ENCODE measurements around the gene TMEM26. TPM values are rescaled to one million over a fixed set of nuclear protein-coding genes. Genes with fewer than 3 reads are reported as not detected.
"Not testable (repeated sequence)": the region's sequence is repeated elsewhere in the genome, so short reads cannot be mapped to it uniquely, and the experiment has no call there.

The TMEM26 gene
- total RNA-seq, 4 donors from 2014 or later, result 0.03 to 0.07 TPM; not detected in 2

DNA sequence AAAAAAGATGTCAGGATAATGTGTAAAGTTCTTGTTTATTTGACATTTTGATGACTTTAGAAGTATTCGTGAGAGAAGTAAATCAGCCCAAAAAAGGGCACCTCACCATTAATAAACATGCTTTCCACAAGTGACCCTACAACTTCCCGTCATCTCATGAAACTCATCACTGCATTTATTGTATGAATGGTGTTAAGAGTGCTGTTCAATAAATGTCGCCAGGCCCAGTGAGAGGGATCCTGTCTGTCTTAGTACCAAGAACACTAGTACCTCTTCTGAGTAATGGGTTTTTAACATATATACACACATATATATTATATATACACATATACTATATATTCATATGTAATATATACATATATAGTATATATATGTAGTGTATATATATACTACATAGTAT is 61.9 kb downstream of the TMEM26 start:
- no peak overlapping the region for H3K4me3 ChIP-seq (ENCODE audit: low read depth, poor library complexity, severe bottlenecking)
- DNase-seq (ENCODE audit: low spot score in 2 of 2), result no peak
- WGBS, 2 donors, result 72 to 79% methylated on average over 3 of the region's 3 CpGs
- intact Hi-C loops (cut with DNase I; ENCODE audit: low total_unique reads), result no loop called here
- TF ChIP-seq, protein P1, sequence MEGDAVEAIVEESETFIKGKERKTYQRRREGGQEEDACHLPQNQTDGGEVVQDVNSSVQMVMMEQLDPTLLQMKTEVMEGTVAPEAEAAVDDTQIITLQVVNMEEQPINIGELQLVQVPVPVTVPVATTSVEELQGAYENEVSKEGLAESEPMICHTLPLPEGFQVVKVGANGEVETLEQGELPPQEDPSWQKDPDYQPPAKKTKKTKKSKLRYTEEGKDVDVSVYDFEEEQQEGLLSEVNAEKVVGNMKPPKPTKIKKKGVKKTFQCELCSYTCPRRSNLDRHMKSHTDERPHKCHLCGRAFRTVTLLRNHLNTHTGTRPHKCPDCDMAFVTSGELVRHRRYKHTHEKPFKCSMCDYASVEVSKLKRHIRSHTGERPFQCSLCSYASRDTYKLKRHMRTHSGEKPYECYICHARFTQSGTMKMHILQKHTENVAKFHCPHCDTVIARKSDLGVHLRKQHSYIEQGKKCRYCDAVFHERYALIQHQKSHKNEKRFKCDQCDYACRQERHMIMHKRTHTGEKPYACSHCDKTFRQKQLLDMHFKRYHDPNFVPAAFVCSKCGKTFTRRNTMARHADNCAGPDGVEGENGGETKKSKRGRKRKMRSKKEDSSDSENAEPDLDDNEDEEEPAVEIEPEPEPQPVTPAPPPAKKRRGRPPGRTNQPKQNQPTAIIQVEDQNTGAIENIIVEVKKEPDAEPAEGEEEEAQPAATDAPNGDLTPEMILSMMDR (IDR thresholded peaks at IDR 0.05), result no peak
- no peak for TF ChIP-seq POLR2A (IDR thresholded peaks at IDR 0.05)

GRCh38 chr10:61390851-61391250 is 62.3 kb downstream of the TMEM26 start:
- H3K4me3 ChIP-seq (ENCODE audit: low read depth, poor library complexity, severe bottlenecking), result no peak overlapping the region
- TF ChIP-seq POLR2A (IDR thresholded peaks at IDR 0.05), result no peak
- TF ChIP-seq, protein P1 (IDR thresholded peaks at IDR 0.05), result no peak
- no peak for DNase-seq (ENCODE audit: low spot score in 2 of 2)
- intact Hi-C loops (cut with DNase I; ENCODE audit: low total_unique reads), result no loop called here
- 64 to 66% methylated on average over 4 of the region's 4 CpGs for whole genome bisulfite sequencing, 2 donors

- no peak for TF ChIP-seq POLR2A (IDR thresholded peaks at IDR 0.05)
- TF ChIP-seq, protein P1 (IDR thresholded peaks at IDR 0.05), result no peak
- H3K4me3 ChIP-seq (ENCODE audit: low read depth, poor library complexity, severe bottlenecking), result no peak overlapping the region
- intact Hi-C loops (cut with DNase I; ENCODE audit: low total_unique reads), result no loop called here
- no peak for DNase-seq (ENCODE audit: low spot score in 2 of 2)
- WGBS, 2 donors, result 78 to 81% methylated on average over 3 of the region's 3 CpGs
These were observed 63.3 kb downstream of the TMEM26 start for GRCh38 chr10:61389887-61390286.

GRCh38 chr10:61388986-61389385 is 64.2 kb downstream of the TMEM26 start:
- 87 to 91% methylated on average over 6 of the region's 6 CpGs for WGBS, 2 donors
- intact Hi-C loops (cut with DNase I; ENCODE audit: low total_unique reads); DNase-seq (ENCODE audit: low spot score in 2 of 2); H3K4me3 ChIP-seq (ENCODE audit: low read depth, poor library complexity, severe bottlenecking): not testable (repeated sequence)

DNA sequence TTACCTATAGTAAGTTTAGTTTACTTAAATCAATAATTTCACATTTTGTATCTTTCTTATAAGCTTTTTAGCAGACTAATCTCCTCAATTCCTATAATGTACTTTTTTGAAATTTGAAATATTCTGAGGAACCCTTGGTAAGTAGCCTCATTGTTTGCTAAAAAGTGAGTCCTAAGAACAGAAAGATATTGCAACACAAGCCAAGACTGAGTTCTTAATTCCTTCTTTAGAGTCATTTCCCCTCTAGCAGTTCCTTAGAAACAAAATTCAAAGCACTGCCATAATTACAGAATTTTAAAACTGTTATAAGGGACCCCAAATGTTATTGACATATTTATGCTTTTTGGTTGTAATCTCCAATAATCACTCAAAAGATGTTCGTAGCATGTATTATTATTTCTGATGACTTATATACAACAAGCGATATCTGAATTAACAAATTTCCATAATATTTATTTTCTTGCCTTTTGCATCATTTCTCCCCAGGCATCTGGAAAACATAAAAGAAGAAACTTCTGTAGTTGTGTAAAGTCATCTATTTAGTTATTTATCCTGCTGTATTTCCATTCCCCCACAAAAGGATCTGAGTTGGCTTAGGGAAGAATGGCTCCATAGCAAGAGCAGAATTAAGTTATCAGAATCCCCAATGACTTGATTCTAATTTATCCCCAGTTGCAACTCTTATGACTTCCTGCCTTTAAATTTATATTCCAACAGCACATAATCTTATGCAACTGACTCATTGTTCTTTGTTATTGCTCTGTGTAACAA is 67.8 kb downstream of the TMEM26 start:
- intact Hi-C loops (cut with DNase I; ENCODE audit: low total_unique reads), result no loop called here
- TF ChIP-seq, protein P1 (IDR thresholded peaks at IDR 0.05), result no peak
- no peak for TF ChIP-seq POLR2A (IDR thresholded peaks at IDR 0.05)
- no peak overlapping the region for H3K4me3 ChIP-seq (ENCODE audit: low read depth, poor library complexity, severe bottlenecking)
- 76 to 79% methylated on average over 2 of the region's 2 CpGs for WGBS, 2 donors
- DNase-seq (ENCODE audit: low spot score in 2 of 2), result no peak

DNA sequence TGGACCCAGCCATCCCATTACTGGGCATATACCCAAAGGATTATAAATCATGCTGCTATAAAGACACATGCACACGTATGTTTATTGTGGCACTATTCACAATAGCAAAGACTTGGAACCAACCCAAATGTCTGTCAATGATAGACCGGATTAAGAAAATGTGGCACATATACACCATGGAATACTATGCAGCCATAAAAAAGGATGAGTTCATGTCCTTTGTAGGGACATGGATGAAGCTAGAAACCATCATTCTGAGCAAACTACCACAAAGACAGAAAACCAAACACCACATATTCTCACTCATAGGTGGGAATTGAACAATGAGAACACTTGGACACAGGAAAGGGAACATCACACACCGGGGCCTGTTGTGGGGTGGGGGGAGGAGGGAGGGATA is 72.0 kb downstream of the TMEM26 start:
- WGBS, 2 donors, result 81 to 98% methylated on average over 2 to 3 of the region's 3 CpGs

DNA sequence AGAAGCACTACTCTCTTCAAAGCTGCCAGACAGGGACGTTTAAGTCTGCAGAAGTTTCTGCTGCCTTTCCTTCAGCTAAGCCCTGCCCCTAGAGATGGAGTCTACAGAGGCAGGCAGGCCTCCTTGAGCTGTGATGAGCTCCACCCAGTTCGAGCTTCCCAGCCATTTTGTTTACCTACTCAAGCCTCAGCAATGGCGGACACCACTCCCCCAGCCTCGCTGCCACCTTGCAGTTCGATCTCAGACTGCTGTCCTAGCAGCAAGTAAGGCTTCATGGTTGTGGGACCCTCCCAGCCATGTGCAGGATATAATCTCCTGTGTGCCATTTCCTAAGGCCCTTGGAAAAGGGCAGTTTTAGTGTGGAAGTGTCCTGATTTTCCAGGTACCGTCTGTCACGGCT is 74.3 kb downstream of the TMEM26 start:
- intact Hi-C loops (cut with DNase I; ENCODE audit: low total_unique reads), result no loop called here
- TF ChIP-seq POLR2A (IDR thresholded peaks at IDR 0.05), result no peak
- TF ChIP-seq, protein P1 (IDR thresholded peaks at IDR 0.05), result no peak
- 78 to 89% methylated on average over 7 of the region's 7 CpGs for WGBS, 2 donors
- no peak overlapping the region for H3K4me3 ChIP-seq (ENCODE audit: low read depth, poor library complexity, severe bottlenecking)
- no peak for DNase-seq (ENCODE audit: low spot score in 2 of 2)

More for the DNA sequence above, 72.0 kb downstream of the TMEM26 start:
- intact Hi-C loops (cut with DNase I; ENCODE audit: low total_unique reads); H3K4me3 ChIP-seq (ENCODE audit: low read depth, poor library complexity, severe bottlenecking); DNase-seq (ENCODE audit: low spot score in 2 of 2): not testable (repeated sequence)
